ENCODE results near the gene OXA1L. TPM values are rescaled to one million over a fixed set of nuclear protein-coding genes. Genes with fewer than 3 reads are reported as not detected.

The OXA1L gene
- total and polyA plus RNA-seq, 2 of the 13 experiments (the other 11 are each of a cell fraction or from before 2014, with no cell fraction given) = 230 to 589 TPM

- no peak for TF ChIP-seq ZNF512B (CRISPR knock-in tag; IDR thresholded peaks at IDR 0.05; ENCODE audit: borderline replicate concordance)
- TF ChIP-seq ZXDC (CRISPR knock-in tag; IDR thresholded peaks at IDR 0.05) = peak; percentile 81
- peak; percentile 80 for TF ChIP-seq GABPA (IDR thresholded peaks at IDR 0.05; ENCODE audit: low read depth, low read length)
- TF ChIP-seq GABPA (CRISPR knock-in tag; IDR thresholded peaks at IDR 0.05; ENCODE audit: low read depth) = peak; percentile 98
- peak; percentile 96 for TF ChIP-seq ZC3H13 (CRISPR knock-in tag; IDR thresholded peaks at IDR 0.05)
- TF ChIP-seq TRAFD1 (CRISPR knock-in tag; IDR thresholded peaks at IDR 0.05; ENCODE audit: borderline replicate concordance) = peak; percentile 42; the same call in 1 of the 2 replicates
- peak; percentile 52 for TF ChIP-seq ZEB1 (IDR thresholded peaks at IDR 0.05; ENCODE audit: insufficient replicate concordance, low read depth)
- no peak for TF ChIP-seq KAT2B (IDR thresholded peaks at IDR 0.05; ENCODE audit: borderline replicate concordance, low read depth, low read length)
- peak; percentile 75; the same call in 1 of the 2 replicates for TF ChIP-seq PRDM10 (CRISPR knock-in tag; IDR thresholded peaks at IDR 0.05; ENCODE audit: low read depth)
- TF ChIP-seq REST (IDR thresholded peaks at IDR 0.05; ENCODE audit: borderline replicate concordance in 1 of 2, low read depth in 1 of 2, low read length in 2 of 2) = peak in 1 of 2 experiments; percentile 80; a peak in 2 of 4 replicates
- peak; percentile 91 for TF ChIP-seq ZNF232 (CRISPR knock-in tag; IDR thresholded peaks at IDR 0.05; ENCODE audit: borderline replicate concordance)
- TF ChIP-seq DMAP1 (CRISPR knock-in tag; IDR thresholded peaks at IDR 0.05) = peak; percentile 97
Observed at GRCh38 chr14:22766457-22767322, at the start of gene OXA1L (continued).

Measured in HepG2 (cell line).